H9 (cell line): ENCODE results near the gene IFRD2. TPM values are rescaled to one million over a fixed set of nuclear protein-coding genes. Genes with fewer than 3 reads are reported as not detected.
A peak's percentile ranks its signal among the peaks of the same experiment; 100 is the strongest.

Experiments
- DNase-seq: peaks from one replicate; pipeline ENCODE4 v3.0.0-alpha.2; 2017
- H2AFZ ChIP-seq: one replicate; pipeline ENCODE4 v1.6.1; 2013; ENCODE audit warnings: mild to moderate bottlenecking, low read length, control low read depth, moderate library complexity
- H2AK5ac ChIP-seq: 2 replicates; pipeline ENCODE4 v1.6.1; 2013; ENCODE audit warnings: low read length, control low read depth, mixed read lengths; ENCODE audit not compliant: insufficient read length
- H2BK120ac ChIP-seq: one replicate; pipeline ENCODE4 v1.6.1; 2013; ENCODE audit warnings: low read depth, mild to moderate bottlenecking, low read length, control low read depth, inconsistent platforms; ENCODE audit not compliant: poor library complexity, severe bottlenecking
- H2BK12ac ChIP-seq: 2 replicates; pipeline ENCODE4 v1.6.1; 2013; ENCODE audit warnings: low read length, control low read depth, mixed read lengths, low read depth; ENCODE audit not compliant: insufficient read length
- H2BK15ac ChIP-seq: 2 replicates; pipeline ENCODE4 v1.6.1; 2013; ENCODE audit warnings: low read depth, low read length, control low read depth
- H2BK20ac ChIP-seq: one replicate; pipeline ENCODE4 v1.6.1; 2013; ENCODE audit warnings: low read depth, mild to moderate bottlenecking, low read length, control low read depth, inconsistent platforms; ENCODE audit not compliant: poor library complexity, severe bottlenecking
- H2BK5ac ChIP-seq: 2 replicates; pipeline ENCODE4 v1.6.1; 2013; ENCODE audit warnings: low read length, control low read depth, mixed read lengths; ENCODE audit not compliant: insufficient read length
- H3K14ac ChIP-seq: 2 replicates; pipeline ENCODE4 v1.6.1; 2013; ENCODE audit warnings: low read length, control low read depth; ENCODE audit not compliant: insufficient read depth
- H3K18ac ChIP-seq: 2 replicates; pipeline ENCODE4 v1.6.1; 2013; ENCODE audit warnings: low read depth, mild to moderate bottlenecking, mixed read lengths, low read length, control low read depth; ENCODE audit not compliant: insufficient read length
- H3K23ac ChIP-seq: 2 replicates; pipeline ENCODE4 v1.6.1; 2013; ENCODE audit warnings: low read length, control low read depth, mixed read lengths, low read depth; ENCODE audit not compliant: insufficient read length
- H3K23me2 ChIP-seq: 2 replicates; pipeline ENCODE4 v1.6.1; 2013; ENCODE audit warnings: low read depth, mild to moderate bottlenecking, mixed read lengths, low read length, control low read depth; ENCODE audit not compliant: insufficient read length, poor library complexity, severe bottlenecking
- H3K27ac ChIP-seq: 2 replicates; pipeline ENCODE4 v1.5.1; 2013; ENCODE audit warnings: low read length, control low read depth, mixed read lengths, low read depth; ENCODE audit not compliant: insufficient read length
- H3K27me3 ChIP-seq: 2 replicates; pipeline ENCODE4 v1.6.1; 2013; ENCODE audit warnings: low read length, control low read depth, inconsistent platforms; ENCODE audit not compliant: insufficient read depth
- H3K4ac ChIP-seq: 2 replicates; pipeline ENCODE4 v1.6.1; 2013; ENCODE audit warnings: low read depth, mild to moderate bottlenecking, control low read depth, inconsistent platforms, low read length, moderate library complexity
- H3K4me1 ChIP-seq: 2 replicates; pipeline ENCODE4 v1.6.1; 2013; ENCODE audit warnings: low read length, control low read depth, inconsistent platforms; ENCODE audit not compliant: insufficient read depth
- H3K4me2 ChIP-seq: 2 replicates; pipeline ENCODE4 v1.6.1; 2013; ENCODE audit warnings: low read length, control low read depth, mixed read lengths; ENCODE audit not compliant: insufficient read length, insufficient read depth
- H3K56ac ChIP-seq: 2 replicates; pipeline ENCODE4 v1.6.1; 2013; ENCODE audit warnings: low read depth, mild to moderate bottlenecking, mixed read lengths, low read length, control low read depth; ENCODE audit not compliant: insufficient read length
- H3K79me1 ChIP-seq: 2 replicates; pipeline ENCODE4 v1.6.1; 2013; ENCODE audit warnings: low read depth, mild to moderate bottlenecking, moderate library complexity, low read length, control low read depth, inconsistent platforms; ENCODE audit not compliant: insufficient read depth, poor library complexity, severe bottlenecking
- H3K79me2 ChIP-seq: 2 replicates; pipeline ENCODE4 v1.6.1; 2013; ENCODE audit warnings: low read length, control low read depth, inconsistent platforms; ENCODE audit not compliant: insufficient read depth
- H3K9ac ChIP-seq: 2 replicates; pipeline ENCODE4 v1.6.1; 2013; ENCODE audit warnings: low read length, control low read depth, mixed read lengths; ENCODE audit not compliant: insufficient read length; ENCODE audit errors: extremely low read depth
- H3K9me3 ChIP-seq: one replicate; pipeline ENCODE4 v1.6.1; 2013; ENCODE audit warnings: low read depth, low read length, inconsistent platforms; ENCODE audit not compliant: control insufficient read depth
- H3T11ph ChIP-seq: one replicate; pipeline ENCODE4 v1.6.1; 2013; ENCODE audit warnings: mild to moderate bottlenecking, low read length, control low read depth, inconsistent platforms
- H4K20me1 ChIP-seq: one replicate; pipeline ENCODE4 v1.6.1; 2013; ENCODE audit not compliant: control insufficient read depth, insufficient read length, insufficient read depth
- H4K5ac ChIP-seq: 2 replicates; pipeline ENCODE4 v1.6.1; 2013; ENCODE audit warnings: low read depth, mild to moderate bottlenecking, mixed read lengths, low read length, control low read depth; ENCODE audit not compliant: insufficient read length
- H4K8ac ChIP-seq: replicated peaks from 2 replicates; pipeline ENCODE4 v1.6.1; 2013; ENCODE audit warnings: low read length, control low read depth, mixed read lengths, low read depth; ENCODE audit not compliant: insufficient read length
- H4K91ac ChIP-seq: 2 replicates; pipeline ENCODE4 v1.6.1; 2013; ENCODE audit warnings: low read depth, mild to moderate bottlenecking, moderate library complexity, mixed read lengths, low read length, control low read depth; ENCODE audit not compliant: insufficient read length
- H3K27ac Mint-ChIP-seq, 3 experiments: 2 replicates in 2 of 3; 3 replicates in 1 of 3; pipeline ENCODE4 v1.8.0; 2020 to 2021; ENCODE audit warnings: mixed read lengths in 3 of 3, mild to moderate bottlenecking in 1 of 3, moderate library complexity in 1 of 3
- H3K27me3 Mint-ChIP-seq: 2 replicates; pipeline ENCODE4 v1.8.0; 2021; ENCODE audit warnings: low read depth, mild to moderate bottlenecking, moderate library complexity, mixed read lengths
- H3K36me3 Mint-ChIP-seq, 3 experiments: 2 replicates in 2 of 3; 3 replicates in 1 of 3; pipeline ENCODE4 v1.8.0; 2020 to 2021; ENCODE audit warnings: low read depth in 3 of 3, mixed read lengths in 3 of 3; ENCODE audit not compliant: insufficient read depth in 1 of 3
- H3K4me1 Mint-ChIP-seq, 2 experiments: 2 replicates each; pipeline ENCODE4 v1.8.0; 2020; ENCODE audit warnings: mixed read lengths in 2 of 2
- H3K4me3 Mint-ChIP-seq, 2 experiments: 2 replicates in 1 of 2; 3 replicates in 1 of 2; pipeline ENCODE4 v1.8.0; 2020 to 2021; ENCODE audit warnings: mild to moderate bottlenecking in 2 of 2, mixed read lengths in 2 of 2, moderate library complexity in 1 of 2
- H3K9me3 Mint-ChIP-seq, 2 experiments: 2 replicates in 1 of 2; 3 replicates in 1 of 2; pipeline ENCODE4 v1.8.0; 2020; ENCODE audit warnings: mild to moderate bottlenecking in 2 of 2, mixed read lengths in 2 of 2, moderate library complexity in 1 of 2
- WGBS: extraction: QIAGEN DNeasy Blood & Tissue Kit; methylation state at CpG from one replicate; pipeline ENCODE4 v1.1.7; 2013; ENCODE audit warnings: missing lambda C conversion rate, low lambda C conversion rate, mixed read lengths; ENCODE audit not compliant: insufficient read length; ENCODE audit errors: extremely low coverage; 5-methylcytosine and 5-hydroxymethylcytosine counted together
- total RNA-seq: library from RNA; stranded (reverse); gene quantifications from 2 replicates; pipeline ENCODE4 v1.2.1, GENCODE V29; 2021
- TF ChIP-seq, protein P1 (sequence below): fragments of 200-600 bp; sonication (generic); conservative IDR thresholded peaks from 3 replicates; pipeline ENCODE4 v1.8.0; 2021; ENCODE audit warnings: antibody characterized with exemption, mild to moderate bottlenecking

Gene IFRD2
- total RNA-seq, 1 experiment from 2014 or later, result 109 TPM

DNA sequence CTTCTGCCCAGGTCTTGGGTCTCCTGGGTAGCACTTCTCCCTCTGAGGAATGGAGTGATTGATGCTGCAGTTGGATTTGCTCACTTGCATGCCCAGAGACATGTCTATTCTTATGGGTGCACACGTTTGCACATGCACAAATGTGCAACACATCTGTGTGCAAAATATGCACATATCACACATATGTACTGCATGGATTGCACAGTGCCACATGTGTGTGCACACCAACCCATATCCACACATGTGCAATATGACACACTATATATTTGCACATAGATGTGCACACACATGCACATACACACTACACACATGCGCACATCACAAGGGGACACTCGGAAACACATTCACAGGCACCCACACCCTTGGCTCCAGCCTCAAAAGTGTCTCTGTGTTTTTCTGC, 24.0 kb downstream of the IFRD2 start:
- peaks cover 4% of the 10 kb centered on the region for H3K23me2 ChIP-seq
- H3K27me3 ChIP-seq, result peaks cover 3% of the 10 kb centered on the region; the same call in 1 of the 2 replicates
- H2BK20ac ChIP-seq, result no peak overlapping the region
- H3K27me3 Mint-ChIP-seq, result peaks cover 8% of the 10 kb centered on the region
- no peak overlapping the region for H3K27ac Mint-ChIP-seq
- DNase-seq, result no peak
- H4K20me1 ChIP-seq, result no peaks in the 10 kb centered on the region
- no peak overlapping the region for H4K8ac ChIP-seq
- no peak overlapping the region for H2AFZ ChIP-seq
- H4K91ac ChIP-seq, result no peak overlapping the region
- H3K4me1 Mint-ChIP-seq, result peaks cover 47 to 67% of the 10 kb centered on the region in 2 experiments
- H3K4me2 ChIP-seq, result no peak overlapping the region
- no peak overlapping the region for H3T11ph ChIP-seq
- no peak overlapping the region for H3K4ac ChIP-seq
- TF ChIP-seq, protein P1, sequence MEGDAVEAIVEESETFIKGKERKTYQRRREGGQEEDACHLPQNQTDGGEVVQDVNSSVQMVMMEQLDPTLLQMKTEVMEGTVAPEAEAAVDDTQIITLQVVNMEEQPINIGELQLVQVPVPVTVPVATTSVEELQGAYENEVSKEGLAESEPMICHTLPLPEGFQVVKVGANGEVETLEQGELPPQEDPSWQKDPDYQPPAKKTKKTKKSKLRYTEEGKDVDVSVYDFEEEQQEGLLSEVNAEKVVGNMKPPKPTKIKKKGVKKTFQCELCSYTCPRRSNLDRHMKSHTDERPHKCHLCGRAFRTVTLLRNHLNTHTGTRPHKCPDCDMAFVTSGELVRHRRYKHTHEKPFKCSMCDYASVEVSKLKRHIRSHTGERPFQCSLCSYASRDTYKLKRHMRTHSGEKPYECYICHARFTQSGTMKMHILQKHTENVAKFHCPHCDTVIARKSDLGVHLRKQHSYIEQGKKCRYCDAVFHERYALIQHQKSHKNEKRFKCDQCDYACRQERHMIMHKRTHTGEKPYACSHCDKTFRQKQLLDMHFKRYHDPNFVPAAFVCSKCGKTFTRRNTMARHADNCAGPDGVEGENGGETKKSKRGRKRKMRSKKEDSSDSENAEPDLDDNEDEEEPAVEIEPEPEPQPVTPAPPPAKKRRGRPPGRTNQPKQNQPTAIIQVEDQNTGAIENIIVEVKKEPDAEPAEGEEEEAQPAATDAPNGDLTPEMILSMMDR, result no peak
- no peaks in the 10 kb centered on the region for H3K79me1 ChIP-seq
- no peak overlapping the region for H4K5ac ChIP-seq
- no CpG with 5 or more reads among the region's 3 CpGs for WGBS
- no peak overlapping the region for H3K14ac ChIP-seq
- no peak overlapping the region for H3K56ac ChIP-seq
- H2BK12ac ChIP-seq, result no peak overlapping the region
- no peaks in the 10 kb centered on the region; a peak in 1 of 5 replicates for H3K9me3 Mint-ChIP-seq
- H2AK5ac ChIP-seq, result no peak overlapping the region
- no peak overlapping the region for H2BK5ac ChIP-seq
- H2BK120ac ChIP-seq, result no peak overlapping the region
- H3K18ac ChIP-seq, result no peak overlapping the region
- peaks cover 5% of the 10 kb centered on the region; the same call in 1 of the 2 replicates for H3K4me1 ChIP-seq
- H3K27ac ChIP-seq, result no peak overlapping the region
- peak overlapping the region in 1 of 2 experiments; percentile 14; a peak in 1 of 5 replicates for H3K4me3 Mint-ChIP-seq
- H3K23ac ChIP-seq, result no peak overlapping the region
- H3K36me3 Mint-ChIP-seq, result no peaks in the 10 kb centered on the region
- no peaks in the 10 kb centered on the region for H3K79me2 ChIP-seq
- no peak overlapping the region for H3K9ac ChIP-seq
- no peaks in the 10 kb centered on the region for H3K9me3 ChIP-seq
- H2BK15ac ChIP-seq, result no peak overlapping the region
